Thymus (tissue), 11 donors: ENCODE results near the gene TRIM72. TPM values are rescaled to one million over a fixed set of nuclear protein-coding genes. Genes with fewer than 3 reads are reported as not detected.
A peak's percentile ranks its signal among the peaks of the same experiment; 100 is the strongest.
"Not testable (repeated sequence)": the region's sequence is repeated elsewhere in the genome, so short reads cannot be mapped to it uniquely, and the experiment has no call there.

Experiments
- DNase-seq, 9 donors: peaks; one replicate each; pipeline ENCODE4 v3.0.0-alpha.2; 2013; ENCODE audit warnings: low spot score in 9 of 9, low read depth in 6 of 9, missing footprints in 1 of 9
- H3K27ac ChIP-seq, 2 donors: one replicate each; pipeline ENCODE4 v1.5.1; 2013; ENCODE audit warnings: control low read depth in 1 of 2, low read depth in 1 of 2, low read length in 1 of 2, mild to moderate bottlenecking in 1 of 2, moderate library complexity in 1 of 2
- H3K27me3 ChIP-seq, 2 donors: one replicate each; pipeline ENCODE4 v1.5.1; 2013; ENCODE audit warnings: low read length in 1 of 2; ENCODE audit not compliant: control insufficient read depth in 2 of 2, insufficient read depth in 1 of 2
- H3K36me3 ChIP-seq, 2 donors: one replicate each; pipeline ENCODE4 v1.5.1; 2013; ENCODE audit warnings: low read length in 1 of 2, mild to moderate bottlenecking in 1 of 2, moderate library complexity in 1 of 2; ENCODE audit not compliant: control insufficient read depth in 2 of 2, insufficient read depth in 2 of 2
- H3K4me1 ChIP-seq, 2 donors: one replicate each; pipeline ENCODE4 v1.5.1; 2013; ENCODE audit warnings: low read length in 2 of 2; ENCODE audit not compliant: control insufficient read depth in 2 of 2, insufficient read depth in 2 of 2
- H3K4me3 ChIP-seq, 2 donors: one replicate each; pipeline ENCODE4 v1.5.1; 2013; ENCODE audit warnings: low read length in 2 of 2, control low read depth in 1 of 2, mild to moderate bottlenecking in 1 of 2
- H3K9me3 ChIP-seq, 2 donors: one replicate each; pipeline ENCODE4 v1.5.1; 2013; ENCODE audit warnings: low read length in 1 of 2, mild to moderate bottlenecking in 1 of 2; ENCODE audit not compliant: control insufficient read depth in 2 of 2, insufficient read depth in 1 of 2
- WGBS: extraction: QIAGEN DNeasy Blood & Tissue Kit; methylation state at CpG from one replicate; pipeline ENCODE4 v1.1.7; 2013; 5-methylcytosine and 5-hydroxymethylcytosine counted together
- polyA plus RNA-seq: library from polyadenylated mRNA; stranded (reverse); fragments of 200-250 nt; gene quantifications from one replicate; pipeline ENCODE4 v1.2.3, GENCODE V29; 2013
- total RNA-seq: library from RNA; stranded (reverse); fragments of 120-200 nt; gene quantifications from one replicate; pipeline ENCODE4 v1.2.4, GENCODE V29; 2013
- donor health status: healthy.

The TRIM72 gene
- total and polyA plus RNA-seq, 2 donors: 0.19 to 0.50 TPM

DNA sequence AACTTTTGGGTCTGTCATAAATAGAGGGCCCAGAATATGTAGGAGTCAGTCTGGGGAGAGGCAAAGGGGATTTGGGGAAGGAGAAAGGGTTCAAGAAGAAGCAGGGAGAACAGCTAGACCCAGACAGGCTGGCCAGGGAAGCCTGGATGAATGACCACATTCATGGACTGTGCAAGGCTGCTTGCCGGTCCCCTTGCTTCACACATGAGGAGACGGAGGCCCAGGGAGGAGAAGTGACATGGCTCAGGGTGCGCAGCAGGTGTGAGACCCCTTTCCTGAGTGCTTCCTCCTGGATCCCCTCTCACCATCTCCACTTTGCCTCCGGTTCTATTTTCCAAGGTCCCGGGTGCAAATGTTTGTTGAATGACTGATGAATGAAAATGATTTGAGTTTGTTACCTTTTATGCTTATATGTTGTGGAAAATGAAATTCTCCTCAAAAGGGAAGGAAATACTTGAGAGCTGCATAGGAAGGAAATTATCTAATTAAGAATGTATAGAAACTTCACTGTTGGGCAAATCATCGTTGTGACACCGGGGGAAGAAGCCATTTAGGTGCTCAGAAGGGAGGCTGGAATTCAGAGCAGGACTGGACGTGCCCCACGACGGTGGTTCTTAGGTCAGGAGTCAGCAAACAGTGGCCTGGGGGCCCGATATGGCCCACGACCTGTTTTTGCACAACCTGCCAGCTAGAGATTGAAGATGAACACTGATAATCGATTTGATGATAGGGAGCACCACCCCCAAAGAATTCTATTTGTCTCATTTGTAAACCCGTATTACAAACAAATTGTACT, 46.4 kb downstream of the TRIM72 start:
- no peaks in the 10 kb centered on the region for H3K9me3 ChIP-seq
- no peak for DNase-seq
- H3K4me1 ChIP-seq: peaks cover 0 to 2% of the 10 kb centered on the region in 2 donors
- no peaks in the 10 kb centered on the region for H3K27me3 ChIP-seq
- 37% methylated on average over 14 of the region's 14 CpGs for WGBS
- no peaks in the 10 kb centered on the region for H3K36me3 ChIP-seq
- H3K4me3 ChIP-seq: no peak overlapping the region
- H3K27ac ChIP-seq: no peak overlapping the region

DNA sequence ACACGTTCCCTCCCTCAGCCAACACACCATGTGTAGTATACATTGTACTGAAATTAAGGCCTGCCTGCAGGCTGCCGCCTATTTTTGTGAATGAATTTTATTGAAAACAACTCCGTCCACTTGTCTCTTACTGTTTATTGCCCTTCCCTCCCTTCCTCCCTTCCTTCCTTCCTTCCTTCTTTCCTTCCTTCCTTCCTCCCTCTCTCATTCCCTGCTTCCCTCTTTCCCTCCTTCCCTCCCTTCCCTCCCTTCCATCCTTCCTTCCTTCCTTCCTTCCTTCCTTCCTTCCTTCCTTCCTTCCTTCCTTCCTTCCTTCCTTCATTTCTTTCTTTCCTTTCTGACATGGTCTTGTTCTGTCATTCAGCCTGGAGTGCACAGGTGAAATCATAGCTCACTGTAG, 48.2 kb downstream of the TRIM72 start:
- WGBS: 95% methylated on average over 3 of the region's 3 CpGs
- Histone ChIP-seq H3K4me3 (no peak overlapping the region), H3K27ac (no peak overlapping the region), H3K27me3 (no peaks in the 10 kb centered on the region), H3K36me3 (no peaks in the 10 kb centered on the region), H3K4me1 (peaks cover 0 to 7% of the 10 kb centered on the region in 2 donors), H3K9me3 (no peaks in the 10 kb centered on the region)
- DNase-seq: no peak

GRCh38 chr16:31265329-31266245, 51.7 kb downstream of the TRIM72 start:
- no peaks in the 10 kb centered on the region for H3K9me3 ChIP-seq
- no peak overlapping the region for H3K4me3 ChIP-seq
- H3K36me3 ChIP-seq: no peaks in the 10 kb centered on the region
- H3K27ac ChIP-seq: peak overlapping the region; percentile 19 to 74
- peak in 4 of 9 donors; percentile 8 to 36 (median 16) for DNase-seq
- 53% methylated on average over 20 of the region's 20 CpGs for WGBS
- peaks cover 0 to 7% of the 10 kb centered on the region in 2 donors for H3K4me1 ChIP-seq
- no peaks in the 10 kb centered on the region for H3K27me3 ChIP-seq

DNA sequence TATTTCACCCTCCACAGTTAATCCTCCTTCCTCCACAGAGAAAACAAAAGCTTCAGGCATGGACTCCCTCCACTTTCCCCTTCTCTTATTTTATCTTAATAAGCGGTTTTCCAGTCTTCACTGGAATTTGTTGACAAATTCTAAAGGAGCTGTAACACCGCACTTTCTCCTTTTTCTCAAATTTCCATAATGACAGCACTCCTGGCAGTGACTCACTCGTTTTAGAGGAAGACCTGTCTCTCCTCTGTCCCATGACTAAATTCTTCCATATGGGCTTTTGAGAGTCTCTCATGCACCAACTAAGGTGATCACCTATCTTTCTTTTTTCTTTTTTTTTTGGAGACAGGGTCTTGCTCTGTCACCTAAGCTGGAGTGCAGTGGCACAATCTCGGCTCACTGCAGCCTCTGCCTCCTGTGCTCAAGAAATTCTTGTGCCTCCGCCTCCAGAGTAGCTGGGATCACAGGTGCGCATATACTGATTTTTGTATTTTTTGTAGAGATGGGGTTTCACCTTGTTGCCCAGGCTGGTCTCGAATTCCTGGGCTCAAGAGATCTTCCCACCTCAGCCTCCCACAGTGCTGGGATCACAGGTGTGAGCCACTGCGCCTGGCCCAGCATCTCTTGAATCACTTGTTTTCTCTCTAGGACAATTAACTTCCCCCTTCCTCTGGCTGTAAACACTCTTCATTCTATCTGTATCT, 53.6 kb downstream of the TRIM72 start:
- H3K36me3 ChIP-seq: no peaks in the 10 kb centered on the region
- no peaks in the 10 kb centered on the region for H3K27me3 ChIP-seq
- no peak for DNase-seq
- H3K9me3 ChIP-seq: no peaks in the 10 kb centered on the region
- 91% methylated on average over 8 of the region's 8 CpGs for WGBS
- H3K27ac ChIP-seq: peak overlapping the region in 1 of 2 donors; percentile 55
- H3K4me1 ChIP-seq: peaks cover 0 to 7% of the 10 kb centered on the region in 2 donors
- H3K4me3 ChIP-seq: no peak overlapping the region

DNA sequence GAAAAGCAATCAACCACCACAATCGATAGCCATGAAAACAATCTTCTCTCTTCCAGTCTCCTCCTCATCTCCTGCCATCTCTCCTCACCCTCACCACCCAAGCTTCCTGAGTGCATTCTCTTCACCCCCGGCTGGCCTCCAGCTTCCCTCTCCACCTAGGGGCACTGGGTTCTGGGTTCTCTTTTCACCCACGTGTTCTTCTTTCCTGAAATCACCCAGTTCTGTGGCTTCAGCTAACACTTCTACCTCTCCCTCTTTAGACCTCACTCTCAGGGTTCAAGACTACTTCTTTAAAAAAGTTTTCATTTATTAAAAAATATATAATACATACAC, 54.1 kb downstream of the TRIM72 start:
- no peak overlapping the region for H3K4me3 ChIP-seq
- no peaks in the 10 kb centered on the region for H3K36me3 ChIP-seq
- WGBS: 20% methylated on average over 3 of the region's 3 CpGs
- H3K27me3 ChIP-seq: no peaks in the 10 kb centered on the region
- no peaks in the 10 kb centered on the region for H3K9me3 ChIP-seq
- DNase-seq: no peak
- peaks cover 0 to 7% of the 10 kb centered on the region in 2 donors for H3K4me1 ChIP-seq
- H3K27ac ChIP-seq: no peak overlapping the region

DNA sequence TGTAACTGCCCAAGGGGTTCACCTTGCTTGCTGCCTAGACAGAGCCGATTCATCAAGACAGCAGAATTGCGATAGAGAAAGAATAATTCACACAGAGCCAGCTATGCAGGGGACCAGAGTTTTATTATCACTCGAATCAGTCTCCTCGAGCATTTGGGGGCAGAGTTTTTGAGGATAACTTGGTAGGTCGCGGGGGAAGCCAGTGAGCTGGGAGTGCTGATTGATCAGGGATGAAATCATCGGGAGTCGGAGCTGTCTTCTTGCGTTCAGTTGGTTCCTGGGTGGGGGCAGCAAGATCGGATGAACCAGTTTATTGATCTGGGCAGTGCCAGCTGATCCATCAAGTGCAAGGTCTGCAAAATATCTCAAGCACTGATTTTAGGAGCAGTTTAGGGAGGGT, 55.0 kb downstream of the TRIM72 start:
- DNase-seq: no peak
- Histone ChIP-seq H3K4me1 (peaks cover 0 to 7% of the 10 kb centered on the region in 2 donors), H3K27ac (no peak overlapping the region), H3K4me3 (no peak overlapping the region), H3K27me3 (no peaks in the 10 kb centered on the region), H3K36me3 (no peaks in the 10 kb centered on the region), H3K9me3 (no peaks in the 10 kb centered on the region)
- 87% methylated on average over 10 of the region's 10 CpGs for WGBS

DNA sequence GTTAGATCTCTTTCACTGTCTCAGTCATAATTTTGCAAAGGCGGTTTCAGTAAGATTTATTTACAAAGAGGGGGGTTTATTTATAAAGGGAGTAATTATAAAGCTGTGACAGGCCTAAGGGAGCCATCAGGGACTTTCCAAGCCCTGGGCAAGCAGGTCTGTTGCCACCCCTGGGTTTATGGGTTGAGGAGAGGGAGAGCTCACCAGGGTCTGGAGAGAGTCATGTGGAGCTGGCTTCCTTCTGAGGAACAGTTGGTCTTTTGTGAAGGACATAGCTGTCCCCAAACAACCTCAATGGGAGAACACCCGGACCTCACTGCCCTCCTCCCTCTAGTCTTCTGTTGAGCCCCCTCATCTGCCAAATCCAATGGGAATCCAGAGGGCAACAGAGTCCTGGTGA, 55.6 kb downstream of the TRIM72 start:
- H3K4me3 ChIP-seq: no peak overlapping the region
- H3K27ac ChIP-seq: no peak overlapping the region
- H3K4me1 ChIP-seq: peaks cover 0 to 7% of the 10 kb centered on the region in 2 donors
- H3K9me3 ChIP-seq: no peaks in the 10 kb centered on the region
- H3K36me3 ChIP-seq: no peaks in the 10 kb centered on the region
- DNase-seq: no peak
- H3K27me3 ChIP-seq: no peaks in the 10 kb centered on the region
- WGBS: 96% methylated on average over 2 of the region's 2 CpGs

- DNase-seq, H3K27ac ChIP-seq, H3K9me3 ChIP-seq, H3K4me1 ChIP-seq, H3K4me3 ChIP-seq, H3K27me3 ChIP-seq, H3K36me3 ChIP-seq: not testable (repeated sequence)
- WGBS: 66% methylated on average over 3 of the region's 3 CpGs
Measured at GRCh38 chr16:31269973-31270372, 56.1 kb downstream of the TRIM72 start.

- no peak for DNase-seq
- Histone ChIP-seq H3K4me1 (peaks cover 0 to under 1% of the 10 kb centered on the region in 2 donors), H3K9me3 (peaks cover 0 to 1% of the 10 kb centered on the region in 2 donors), H3K4me3 (no peak overlapping the region), H3K36me3 (no peaks in the 10 kb centered on the region), H3K27ac (no peak overlapping the region), H3K27me3 (no peaks in the 10 kb centered on the region)
- WGBS: 97% methylated on average over 5 of the region's 5 CpGs
Measured at GRCh38 chr16:31270795-31271194, 56.9 kb downstream of the TRIM72 start.
